NCI-H2029 treated with DMSO at 0.1 percent for 48 hours (cell line): Measurements from ENCODE around the gene ITGB7.
"Not testable (repeated sequence)": the region's sequence is repeated elsewhere in the genome, so short reads cannot be mapped to it uniquely, and the experiment has no call there.

Experiments
- DNase-seq: peaks from one replicate; lab custom pipeline; 2025; lab: John Stamatoyannopoulos, UW

ITGB7 gene

GRCh38 chr12:53178803-53179202, 28.2 kb downstream of the ITGB7 start:
- not testable (repeated sequence) for DNase-seq

DNA sequence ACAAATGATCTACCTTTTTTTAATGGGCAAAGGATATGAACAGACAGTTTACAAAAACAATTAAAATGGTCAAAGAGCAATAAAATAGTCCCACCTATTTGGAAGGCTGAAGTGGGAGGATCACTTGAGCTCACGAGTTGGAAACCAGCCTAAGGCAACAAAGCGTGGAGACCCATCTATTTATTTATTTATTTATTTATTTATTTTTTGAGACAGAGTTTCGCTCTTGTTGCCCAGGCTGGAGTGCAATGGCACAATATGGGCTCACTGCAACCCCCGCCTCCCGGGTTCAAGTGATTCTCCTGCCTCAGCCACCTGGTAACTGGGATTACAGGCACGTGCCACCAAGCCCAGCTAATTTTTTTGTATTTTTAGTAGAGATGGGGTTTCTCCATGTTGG, 29.6 kb downstream of the ITGB7 start:
- DNase-seq: peak; percentile 65

DNA sequence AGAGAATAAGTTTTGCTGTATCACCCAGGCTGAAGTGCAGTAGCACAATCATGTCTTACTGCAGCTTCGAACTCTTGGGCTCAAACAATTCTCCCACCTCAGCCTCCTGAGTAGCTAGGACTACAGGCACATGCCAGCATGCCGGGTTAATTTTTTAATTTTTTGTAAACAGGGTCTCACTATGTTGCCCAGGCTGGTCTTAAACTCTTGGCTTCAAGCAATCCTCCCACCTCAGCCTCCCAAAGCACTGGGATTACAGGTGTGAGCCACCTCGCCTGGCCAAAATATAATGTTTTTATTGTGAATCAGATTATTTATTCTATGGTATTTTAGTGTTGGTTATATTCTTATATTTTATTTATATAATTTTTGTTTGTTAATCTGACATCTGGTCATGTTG, 30.3 kb downstream of the ITGB7 start:
- no peak for DNase-seq

DNA sequence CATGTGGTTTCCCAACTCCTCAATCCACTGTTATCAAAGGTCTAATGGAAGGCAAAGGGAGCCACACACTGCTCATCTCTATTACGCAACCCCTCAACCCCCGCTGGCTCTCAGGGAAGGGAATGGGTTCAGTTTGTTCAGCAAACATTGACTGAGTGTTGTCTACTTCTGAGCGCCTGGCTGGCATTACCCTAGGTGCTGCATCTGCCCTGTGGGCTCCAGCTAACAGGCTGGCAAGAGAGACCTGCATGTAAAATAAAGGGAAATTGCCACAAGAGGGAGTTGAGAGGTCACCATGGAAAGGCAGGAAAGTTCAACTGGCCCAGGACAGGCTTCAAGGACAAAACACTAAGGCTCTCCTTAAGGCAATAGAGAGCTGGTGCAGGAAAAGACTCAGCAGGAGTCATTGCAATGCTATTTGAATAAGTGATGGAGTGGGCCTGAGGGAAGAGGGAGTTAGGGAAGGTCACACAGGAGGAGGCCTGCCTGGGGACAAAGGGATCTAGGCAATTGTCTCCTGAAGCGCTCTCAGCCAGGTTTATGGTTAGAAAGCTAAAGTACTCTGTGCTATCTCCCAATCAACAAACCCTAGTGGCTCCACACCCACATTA, 32.1 kb downstream of the ITGB7 start:
- peak; percentile 98 for DNase-seq

- DNase-seq: no peak
Measured at GRCh38 chr12:53173085-53173715, 33.9 kb downstream of the ITGB7 start.

DNA sequence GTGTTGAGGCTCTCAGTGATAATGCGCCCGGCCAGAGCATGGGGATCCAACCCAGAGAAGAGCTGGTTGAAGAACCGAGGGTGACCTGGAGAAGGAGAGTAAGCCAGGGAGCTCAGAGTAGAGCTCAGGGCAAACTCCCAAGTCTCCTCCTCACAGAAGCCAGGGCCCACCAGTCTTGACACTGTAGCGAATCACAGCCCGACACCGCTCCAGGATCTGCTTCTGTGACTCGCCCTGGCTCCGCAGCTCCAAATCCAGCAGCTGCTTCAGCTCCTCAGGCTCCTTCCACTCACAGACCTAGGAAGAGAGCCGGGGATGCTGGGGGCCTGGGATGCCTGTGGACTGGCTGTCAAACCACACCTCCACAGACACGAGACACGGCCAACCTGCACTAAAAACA, 34.7 kb downstream of the ITGB7 start:
- no peak for DNase-seq

DNA sequence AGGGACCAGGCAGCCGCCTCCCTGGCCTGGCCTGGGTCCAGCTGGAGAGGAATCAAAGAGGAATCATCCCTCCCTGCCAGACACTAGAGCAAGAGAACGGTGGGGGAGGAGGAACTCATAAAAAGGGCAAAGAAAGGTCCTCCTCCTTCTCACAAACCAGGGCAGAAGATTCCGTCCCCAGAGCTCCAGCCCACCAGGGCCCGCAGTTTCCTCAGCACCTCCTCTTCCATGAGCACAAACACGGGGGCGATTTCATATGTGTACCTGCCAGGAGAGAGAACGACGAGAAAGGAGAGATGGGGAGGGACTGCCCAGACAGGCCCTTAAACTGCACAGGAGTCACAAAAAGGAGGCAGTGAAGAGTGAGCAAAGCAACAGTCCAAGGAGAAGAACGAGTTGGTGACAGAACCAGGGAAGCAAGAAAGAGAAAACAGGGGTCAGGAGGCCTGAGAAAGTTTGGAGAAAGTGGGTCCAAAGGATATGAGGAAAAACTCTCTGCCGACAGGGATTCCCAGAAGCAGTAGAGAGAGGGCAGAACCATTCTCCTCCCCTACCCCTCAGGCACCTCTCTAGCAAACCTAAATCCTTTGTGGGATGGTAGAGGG, 35.2 kb downstream of the ITGB7 start:
- peak; percentile 81 for DNase-seq

GRCh38 chr12:53170876-53171724, 36.0 kb downstream of the ITGB7 start:
- DNase-seq: peak; percentile 81

DNA sequence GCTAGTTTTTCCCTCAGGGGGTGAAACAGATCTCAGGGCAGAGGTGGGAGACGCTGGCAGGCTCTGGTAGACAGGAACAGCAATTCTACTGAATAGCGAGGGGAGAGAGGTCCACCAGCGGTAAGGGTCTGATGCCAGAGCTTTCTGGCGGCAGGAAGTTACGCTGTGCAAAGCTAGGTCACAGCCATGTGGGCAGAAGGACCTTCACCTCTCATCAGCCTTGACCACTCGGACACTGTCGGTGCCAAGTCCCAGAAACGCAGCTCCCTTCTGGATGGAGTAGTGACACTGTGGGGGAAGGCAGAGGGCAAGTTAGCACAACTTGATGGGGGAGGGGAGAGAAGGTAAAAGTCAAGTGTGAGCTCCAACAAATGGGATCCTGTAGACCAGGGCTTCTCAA, 36.8 kb downstream of the ITGB7 start:
- DNase-seq: no peak

DNA sequence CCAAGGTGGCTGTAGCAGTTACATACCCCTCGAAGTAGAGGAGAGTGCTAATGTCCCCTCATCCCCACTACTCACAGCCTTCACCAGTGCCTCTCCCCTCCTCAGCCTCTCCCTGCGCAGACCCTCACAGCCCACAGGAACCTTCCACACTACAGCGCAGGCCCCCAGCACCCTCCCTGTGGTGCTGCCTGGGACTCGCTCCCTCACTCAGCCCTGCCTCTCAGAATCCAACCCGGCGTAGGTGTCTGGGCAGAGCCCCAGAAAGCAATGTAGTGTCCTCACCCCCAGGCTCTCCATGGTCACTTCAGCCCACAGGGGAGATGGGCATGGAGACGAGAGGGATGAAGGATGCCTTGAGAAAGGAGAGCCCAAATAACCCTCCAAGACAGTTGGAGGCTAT, 37.4 kb downstream of the ITGB7 start:
- DNase-seq: no peak

DNA sequence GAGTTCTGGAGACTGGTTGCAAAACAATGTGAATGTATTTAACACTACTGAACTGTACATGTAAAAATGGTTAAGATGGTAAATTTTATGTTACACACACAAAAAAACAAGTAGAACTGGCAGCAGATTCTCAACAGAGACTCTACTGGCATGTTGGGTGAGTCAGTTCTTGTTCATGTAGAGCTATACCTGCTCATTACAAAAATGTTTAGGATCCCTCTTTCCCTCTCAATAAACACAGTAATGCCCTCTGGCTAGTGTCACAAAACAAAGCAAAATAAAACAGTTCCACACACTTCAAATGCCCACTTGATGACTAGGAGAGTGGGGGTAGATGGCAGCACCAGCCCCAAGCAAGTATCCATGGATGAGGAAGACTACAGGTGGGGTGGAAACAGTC, 40.2 kb downstream of the ITGB7 start:
- no peak for DNase-seq

DNA sequence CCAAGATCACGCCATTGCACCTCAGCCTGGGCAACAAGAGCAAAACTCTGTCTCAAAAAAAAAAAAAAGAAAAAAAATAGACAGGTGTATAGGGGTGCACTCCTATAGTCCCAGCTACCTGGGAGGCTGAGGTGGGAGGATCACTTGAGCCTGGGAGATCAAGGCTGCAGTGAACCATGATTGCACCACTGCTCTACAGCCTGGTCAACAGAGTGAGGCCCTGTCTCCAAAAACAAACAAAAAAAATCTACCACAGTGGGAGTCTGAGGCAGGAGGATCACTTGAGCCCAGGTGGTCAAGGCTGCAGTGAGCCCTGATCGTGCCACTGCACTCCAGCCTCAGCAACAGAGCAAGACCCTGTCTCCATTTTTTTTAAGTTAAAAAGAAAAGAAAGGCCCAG, 44.0 kb downstream of the ITGB7 start:
- not testable (repeated sequence) for DNase-seq

GRCh38 chr12:53161119-53161911, 45.7 kb downstream of the ITGB7 start:
- DNase-seq: no peak

DNA sequence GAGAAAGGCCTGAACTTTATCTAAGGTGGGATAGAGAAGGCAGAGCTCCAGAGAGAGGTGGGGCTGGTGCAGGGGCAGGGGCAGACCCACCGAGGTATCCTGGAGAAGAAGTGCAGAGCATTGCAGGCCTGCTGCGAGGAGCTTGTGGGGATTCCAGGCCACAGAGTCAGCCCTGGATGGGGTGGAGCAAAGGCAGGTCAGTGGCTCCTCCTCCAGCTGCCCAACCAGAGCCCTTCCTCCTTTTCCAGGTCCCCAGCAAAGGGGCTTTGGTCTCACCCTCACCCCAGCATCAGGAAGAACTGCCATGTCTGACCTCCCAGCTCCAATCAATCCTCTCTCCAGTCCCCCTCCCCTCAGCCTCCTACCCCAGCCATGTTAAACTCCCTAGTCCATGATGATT, 46.4 kb downstream of the ITGB7 start:
- DNase-seq: no peak

DNA sequence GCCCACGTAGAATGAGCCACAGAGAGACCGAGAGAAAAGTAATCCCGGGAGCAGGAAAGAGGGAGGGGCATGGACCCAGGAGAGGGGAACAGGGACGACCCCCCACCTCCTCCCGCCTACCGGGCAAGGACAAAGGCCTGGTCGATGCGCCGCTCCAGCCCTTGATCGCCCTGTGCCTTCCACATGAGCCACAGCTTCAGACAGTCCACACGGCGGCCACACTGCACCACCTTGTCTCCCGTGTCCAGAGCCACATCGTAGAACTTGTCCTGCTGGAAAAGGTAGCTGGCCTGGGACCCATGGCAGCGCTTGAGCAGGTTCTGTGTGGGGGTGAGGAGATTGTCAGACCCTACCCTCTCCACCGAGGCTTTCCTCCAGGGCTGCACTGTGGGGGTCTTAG, 47.1 kb downstream of the ITGB7 start:
- no peak for DNase-seq

GRCh38 chr12:53159195-53159839, 47.7 kb downstream of the ITGB7 start:
- DNase-seq: peak; percentile 78

DNA sequence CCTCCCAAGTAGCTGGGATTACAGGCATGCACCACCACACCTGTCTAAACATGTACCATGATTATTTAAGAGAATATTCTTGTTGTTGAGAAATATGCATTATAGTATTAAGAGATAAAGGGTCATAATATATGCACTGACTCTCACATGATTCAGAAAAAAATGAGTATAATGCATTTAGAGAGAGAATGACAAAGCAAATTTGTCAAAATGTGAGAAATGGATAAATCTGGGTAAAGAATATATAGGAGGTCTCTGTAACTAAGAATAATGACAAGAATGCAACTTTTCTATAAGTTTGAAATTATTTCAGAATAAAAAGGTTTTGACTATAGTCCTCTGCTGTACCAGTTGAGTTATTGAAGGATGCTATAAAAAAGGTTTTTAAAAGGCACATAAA, 54.7 kb downstream of the ITGB7 start:
- DNase-seq: no peak

DNA sequence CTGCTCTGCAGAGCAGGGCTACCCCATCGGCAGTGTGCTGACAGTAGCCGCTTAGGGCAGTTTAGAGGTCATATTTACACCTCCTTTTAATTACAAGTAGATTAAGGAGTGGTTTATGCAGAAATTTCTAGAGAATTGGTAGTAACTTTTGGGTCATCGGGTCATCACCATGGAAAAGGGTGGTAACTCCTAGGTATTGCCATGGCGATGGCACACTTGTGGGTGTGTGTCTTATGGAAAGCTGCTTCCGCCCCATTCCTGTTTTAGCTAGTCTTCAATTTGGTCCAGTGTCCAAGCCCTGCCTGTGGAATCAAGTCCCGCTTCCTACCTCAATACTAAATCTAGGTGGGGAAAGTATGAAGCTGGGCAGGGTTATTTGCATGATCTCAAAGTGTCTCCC, 56.0 kb downstream of the ITGB7 start:
- no peak for DNase-seq

DNA sequence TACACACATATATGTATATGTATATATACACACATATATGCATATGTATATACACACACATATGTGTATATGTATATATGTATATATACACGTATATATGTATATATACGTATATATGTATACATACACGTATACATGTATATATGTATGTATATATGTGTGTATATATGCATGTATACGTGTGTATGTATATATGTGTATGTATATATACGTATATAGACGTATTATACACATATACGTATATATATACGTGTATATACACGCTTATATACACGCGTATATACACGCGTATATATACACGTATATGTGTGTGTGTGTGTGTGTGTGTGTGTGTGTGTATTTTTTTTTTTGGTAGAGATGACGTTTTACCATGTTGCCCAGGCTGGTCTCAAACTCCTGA, 59.4 kb downstream of the ITGB7 start:
- no peak for DNase-seq

GRCh38 chr12:53147181-53147580, 59.9 kb downstream of the ITGB7 start:
- DNase-seq: no peak
